Renal pelvis (tissue), 12 donors: ENCODE data around the gene CHST2. TPM values are rescaled to one million over a fixed set of nuclear protein-coding genes. Genes with fewer than 3 reads are reported as not detected.
A peak's percentile ranks its signal among the peaks of the same experiment; 100 is the strongest.
"Not testable (repeated sequence)": the region's sequence is repeated elsewhere in the genome, so short reads cannot be mapped to it uniquely, and the experiment has no call there.

Source experiments
- DNase-seq: peaks from one replicate; pipeline ENCODE4 v3.0.0-alpha.2; 2013
- long read RNA-seq, 16 experiments: transcript quantifications; one replicate each; lab custom pipeline, GENCODE V29; 2026
- polyA plus RNA-seq, 3 donors: library from polyadenylated mRNA; unstranded; fragments of 120-200 nt; gene quantifications; one replicate each; pipeline ENCODE4 v1.2.1, GENCODE V29; 2013; ENCODE audit not compliant: insufficient read length in 3 of 3

CHST2 gene
- 10 to 100 TPM; 23.7 to 39.3 (median 27.4) TPM for polyA plus RNA-seq
- long read RNA-seq, donor 1, full-length matches to known transcripts, result 12 of 24 reads
- long read RNA-seq, donor 1, partial matches to known transcripts, result 12 of 24 reads
- long read RNA-seq, donor 1, other reads (novel, unspliced or antisense), result 0 of 24 reads
- long read RNA-seq, donor 2, full-length matches to known transcripts, result 32 of 52 reads
- long read RNA-seq, donor 2, partial matches to known transcripts, result 20 of 52 reads
- long read RNA-seq, donor 2, other reads (novel, unspliced or antisense), result 0 of 52 reads
- long read RNA-seq, donor 3, full-length matches to known transcripts, result 21 of 21 reads
- long read RNA-seq, donor 3, partial matches to known transcripts, result 0 of 21 reads
- long read RNA-seq, donor 3, other reads (novel, unspliced or antisense), result 0 of 21 reads
- long read RNA-seq, donor 4, full-length matches to known transcripts, result 17 of 17 reads
- long read RNA-seq, donor 4, partial matches to known transcripts, result 0 of 17 reads
- long read RNA-seq, donor 4, other reads (novel, unspliced or antisense), result 0 of 17 reads
- long read RNA-seq, donor 5, full-length matches to known transcripts, result 6 of 6 reads
- long read RNA-seq, donor 5, partial matches to known transcripts, result 0 of 6 reads
- long read RNA-seq, donor 5, other reads (novel, unspliced or antisense), result 0 of 6 reads
- long read RNA-seq, donor 6, full-length matches to known transcripts, result 13 of 13 reads
- long read RNA-seq, donor 6, partial matches to known transcripts, result 0 of 13 reads
- long read RNA-seq, donor 6, other reads (novel, unspliced or antisense), result 0 of 13 reads
- long read RNA-seq, donor 7, full-length matches to known transcripts, result 24 of 58 reads
- long read RNA-seq, donor 7, partial matches to known transcripts, result 34 of 58 reads
- long read RNA-seq, donor 7, other reads (novel, unspliced or antisense), result 0 of 58 reads
- long read RNA-seq, donor 8, full-length matches to known transcripts, result 8 of 8 reads
- long read RNA-seq, donor 8, partial matches to known transcripts, result 0 of 8 reads
- long read RNA-seq, donor 8, other reads (novel, unspliced or antisense), result 0 of 8 reads
- long read RNA-seq, donor 9, full-length matches to known transcripts, result 17 of 17 reads
- long read RNA-seq, donor 9, partial matches to known transcripts, result 0 of 17 reads
- long read RNA-seq, donor 9, other reads (novel, unspliced or antisense), result 0 of 17 reads
- long read RNA-seq, donor 10, full-length matches to known transcripts, result 10 of 10 reads
- long read RNA-seq, donor 10, partial matches to known transcripts, result 0 of 10 reads
- long read RNA-seq, donor 10, other reads (novel, unspliced or antisense), result 0 of 10 reads
- long read RNA-seq, donor 11, full-length matches to known transcripts, result 17 of 22 reads
- long read RNA-seq, donor 11, partial matches to known transcripts, result 0 of 22 reads
- long read RNA-seq, donor 11, other reads (novel, unspliced or antisense), result 5 of 22 reads
- long read RNA-seq, donor 12, full-length matches to known transcripts, result 13 of 13 reads
- long read RNA-seq, donor 12, partial matches to known transcripts, result 0 of 13 reads
- long read RNA-seq, donor 12, other reads (novel, unspliced or antisense), result 0 of 13 reads
- long read RNA-seq, donor 13, full-length matches to known transcripts, result 6 of 30 reads
- long read RNA-seq, donor 13, partial matches to known transcripts, result 24 of 30 reads
- long read RNA-seq, donor 13, other reads (novel, unspliced or antisense), result 0 of 30 reads
- long read RNA-seq, donor 14, result 0 reads
- long read RNA-seq, donor 15, full-length matches to known transcripts, result 12 of 12 reads
- long read RNA-seq, donor 15, partial matches to known transcripts, result 0 of 12 reads
- long read RNA-seq, donor 15, other reads (novel, unspliced or antisense), result 0 of 12 reads
- long read RNA-seq, donor 16, full-length matches to known transcripts, result 14 of 14 reads
- long read RNA-seq, donor 16, partial matches to known transcripts, result 0 of 14 reads
- long read RNA-seq, donor 16, other reads (novel, unspliced or antisense), result 0 of 14 reads

- peak; percentile 84 for DNase-seq
Observed at GRCh38 chr3:143119009-143119914, at the start of gene CHST2. Gene CHST2 (plus strand): TSS chr3:143119771. CDS start chr3:143120817, 1,046 bp downstream.

DNA sequence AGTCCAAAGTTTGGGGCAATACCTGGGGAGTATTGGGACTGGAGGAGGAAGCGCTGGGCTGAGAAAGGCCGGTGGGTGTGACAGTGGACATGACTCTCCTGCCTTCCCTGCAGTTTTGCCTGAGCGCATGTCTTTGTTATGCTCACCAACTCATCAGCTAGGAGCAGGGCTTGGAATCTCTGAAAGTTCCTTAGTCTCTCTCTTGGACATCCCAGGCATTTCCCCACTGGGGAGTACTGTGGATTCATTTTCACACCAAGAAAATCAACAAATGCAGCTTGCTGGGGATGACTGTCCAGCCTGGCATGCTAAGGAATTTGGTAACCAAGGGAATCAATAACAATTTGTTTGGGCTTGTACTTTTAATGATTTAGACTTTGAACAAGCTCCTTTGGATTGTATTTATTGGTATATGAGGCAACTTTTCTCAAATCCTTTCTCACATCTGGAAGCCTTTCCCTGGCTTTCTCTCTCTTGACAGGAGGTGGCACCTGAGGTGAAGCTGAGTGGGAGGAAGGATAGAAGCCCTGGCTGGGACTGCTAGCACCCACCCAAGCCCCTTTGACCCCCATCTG is 48.5 kb upstream of the CHST2 start:
- no peak for DNase-seq

GRCh38 chr3:143071776-143072175 is 47.8 kb upstream of the CHST2 start:
- no peak for DNase-seq

DNA sequence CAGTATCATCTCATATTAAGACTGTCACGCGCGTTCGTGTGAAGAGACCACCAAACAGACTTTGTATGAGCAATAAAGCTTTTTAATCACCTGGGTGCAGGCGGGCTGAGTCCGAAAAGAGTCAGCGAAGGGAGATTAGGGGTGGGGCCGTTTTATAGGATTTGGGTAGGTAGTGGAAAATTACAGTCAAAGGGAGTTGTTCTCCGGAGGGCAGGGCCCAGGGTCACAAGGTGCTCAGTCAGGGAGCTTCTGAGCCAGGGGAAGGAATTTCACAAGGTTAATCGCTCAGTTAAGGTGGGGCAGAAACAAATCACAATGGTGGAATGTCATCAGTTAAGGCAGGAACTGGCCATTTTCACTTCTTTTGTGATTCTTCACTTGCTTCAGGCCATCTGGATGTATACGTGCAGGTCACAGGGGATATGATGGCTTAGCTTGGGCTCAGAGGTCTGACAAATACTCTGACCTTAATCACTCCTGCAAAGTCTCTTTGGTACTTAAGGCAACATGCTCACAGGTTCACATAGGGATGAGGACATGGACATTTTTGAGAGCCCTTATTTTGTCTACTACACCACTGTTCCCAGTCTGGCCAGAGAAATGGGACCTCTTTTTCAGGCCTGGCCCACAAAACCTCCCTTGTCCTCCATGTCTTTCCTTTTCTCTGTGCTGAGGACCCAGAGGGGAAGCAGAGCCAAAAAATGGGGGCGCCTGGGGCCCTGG is 47.1 kb upstream of the CHST2 start:
- not testable (repeated sequence) for DNase-seq

GRCh38 chr3:143073541-143073940 is 46.0 kb upstream of the CHST2 start:
- DNase-seq, result not testable (repeated sequence)

- DNase-seq, result not testable (repeated sequence)
Observed at GRCh38 chr3:143073983-143074382, 45.6 kb upstream of the CHST2 start.

DNA sequence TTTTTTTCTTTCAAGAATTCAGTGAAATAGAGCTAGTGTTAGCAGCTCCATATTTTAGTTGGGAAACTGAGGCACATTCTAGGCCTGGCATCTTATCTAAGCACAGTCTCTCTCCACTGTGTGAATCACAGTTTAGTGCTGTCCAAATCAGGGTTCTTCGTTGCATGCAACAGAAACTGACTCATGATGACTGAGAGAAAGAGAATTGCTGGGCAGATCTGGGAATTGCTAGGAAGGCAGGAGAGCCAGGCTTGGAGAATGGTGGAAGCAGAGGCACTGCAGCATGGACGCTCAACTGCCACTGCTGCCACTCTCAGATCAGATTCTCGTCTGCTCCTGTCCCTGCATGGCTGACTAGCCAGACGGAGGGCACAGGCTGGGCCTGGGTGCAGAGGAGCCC is 40.7 kb upstream of the CHST2 start:
- DNase-seq, result no peak

DNA sequence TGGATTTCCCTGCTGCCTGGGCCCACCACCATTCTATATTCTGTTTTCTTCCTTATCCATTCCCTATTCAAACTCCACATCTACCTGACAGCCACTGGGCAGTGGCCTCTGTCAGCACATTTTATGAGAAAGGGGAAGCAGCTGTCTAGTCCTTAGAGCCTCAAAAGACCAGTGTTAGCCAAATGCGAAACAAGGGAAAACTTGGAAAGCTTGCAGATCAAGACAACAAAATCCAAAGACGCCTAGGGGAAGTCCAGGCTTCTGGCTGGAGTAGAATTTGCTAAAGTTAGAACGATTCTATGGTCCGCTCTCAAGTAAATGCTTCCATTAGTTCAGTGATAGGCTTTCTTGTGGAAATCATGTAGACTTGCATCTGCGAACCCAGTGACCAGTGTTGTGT is 39.4 kb upstream of the CHST2 start:
- DNase-seq, result no peak

GRCh38 chr3:143081365-143081764 is 38.2 kb upstream of the CHST2 start:
- DNase-seq, result no peak

DNA sequence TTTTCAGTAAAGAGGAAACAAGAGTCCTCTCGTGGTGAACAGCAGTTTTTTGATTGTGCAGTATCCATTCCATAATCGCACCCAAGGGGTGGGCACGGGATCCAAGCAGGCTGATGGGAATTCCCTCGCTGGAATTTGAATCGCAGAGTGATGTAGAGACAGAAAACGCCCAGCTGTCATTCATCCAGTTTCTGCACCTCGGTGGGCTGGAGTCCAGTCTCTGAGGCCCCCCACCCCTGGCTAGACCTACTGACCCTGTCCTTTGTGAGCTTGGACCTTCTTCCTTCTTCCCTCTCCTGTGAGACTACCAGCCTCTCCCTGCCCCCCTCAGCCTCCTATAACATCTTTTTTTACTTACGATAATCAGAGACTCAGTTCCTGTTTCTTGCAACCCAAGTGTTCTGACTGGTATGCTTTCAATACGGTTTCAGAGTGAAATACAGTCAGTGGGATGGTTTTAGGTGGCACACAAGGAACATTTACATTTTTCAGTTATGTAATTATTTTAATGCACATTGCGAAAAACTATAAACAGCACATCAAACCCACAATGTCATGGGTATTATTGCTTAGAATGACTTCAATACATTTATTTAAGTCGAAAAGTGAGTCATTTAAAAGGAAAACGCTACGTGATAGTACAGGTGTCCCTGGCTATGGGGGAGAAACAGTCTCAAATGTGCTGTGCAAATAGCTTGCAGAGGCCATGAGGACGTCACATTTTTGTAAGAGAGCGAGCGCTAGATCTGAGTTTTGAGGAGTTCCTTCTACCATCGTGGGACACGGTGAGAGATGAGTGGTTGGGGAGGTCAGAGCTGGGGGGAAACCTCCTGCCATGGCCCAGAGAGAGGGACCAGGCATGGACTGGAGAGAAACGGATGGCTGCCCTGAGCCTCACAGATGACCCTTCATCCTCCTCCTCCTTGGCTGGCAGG is 37.5 kb upstream of the CHST2 start:
- DNase-seq, result no peak

- DNase-seq, result no peak
Observed at GRCh38 chr3:143083781-143084180, 35.8 kb upstream of the CHST2 start.

DNA sequence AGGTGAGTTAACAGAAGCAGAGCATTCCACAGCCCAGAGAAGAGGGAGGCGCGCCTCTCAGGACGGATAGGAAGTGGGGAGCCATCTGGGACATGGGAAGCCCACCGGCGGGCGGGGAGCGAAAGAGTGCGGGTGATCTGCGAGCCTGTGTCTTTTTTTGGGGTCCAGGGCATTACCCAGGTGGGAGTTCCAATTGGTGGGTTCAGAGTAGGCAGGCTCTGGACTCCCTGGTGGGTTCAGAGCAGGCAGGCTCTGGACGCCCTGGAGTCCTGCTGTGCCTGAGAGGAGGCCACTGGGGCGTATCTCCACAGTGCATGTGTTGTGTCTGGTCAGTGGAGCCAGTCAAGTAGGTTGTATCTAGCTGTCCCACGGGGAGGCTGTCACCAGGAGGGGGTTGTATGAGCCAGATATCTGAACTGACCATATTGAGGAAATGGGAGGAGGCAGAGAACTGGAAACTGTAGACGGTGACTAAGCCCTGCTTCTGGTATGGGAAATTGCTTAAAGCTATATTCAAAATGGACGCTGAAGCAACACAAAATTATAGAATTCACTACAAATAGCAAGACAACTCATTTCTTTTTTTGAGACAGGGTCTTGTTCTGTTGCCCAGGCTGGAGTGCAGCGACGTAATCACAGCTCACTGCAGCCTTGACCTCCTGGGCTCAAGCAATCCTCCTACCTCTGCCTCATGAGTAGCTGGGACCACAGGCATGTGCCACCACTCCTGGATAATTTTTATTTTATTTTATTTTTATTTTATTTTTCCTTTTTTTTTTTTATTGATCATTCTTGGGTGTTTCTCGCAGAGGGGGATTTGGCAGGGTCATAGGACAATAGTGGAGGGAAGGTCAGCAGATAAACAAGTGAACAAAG is 34.5 kb upstream of the CHST2 start:
- no peak for DNase-seq

- DNase-seq, result no peak
Observed at GRCh38 chr3:143088835-143089234, 30.7 kb upstream of the CHST2 start.

DNA sequence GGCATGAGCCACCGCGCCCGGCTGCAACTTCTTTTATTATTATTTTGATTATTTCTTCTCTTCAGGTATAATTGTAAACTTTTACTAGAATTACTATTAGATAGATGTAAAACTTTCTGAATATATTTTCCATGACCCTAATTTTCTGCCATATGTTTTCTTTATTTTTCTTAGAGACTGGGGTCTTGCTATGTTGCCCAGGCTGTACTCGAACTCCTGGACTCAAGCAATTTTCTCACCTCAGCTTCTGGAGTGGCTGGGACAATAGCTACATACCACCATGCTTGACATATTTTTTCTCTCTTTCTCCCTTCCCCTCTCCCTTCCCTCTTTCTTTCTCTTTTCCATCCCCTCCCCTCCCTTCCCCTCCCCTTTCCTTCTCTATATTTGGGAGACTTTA is 29.6 kb upstream of the CHST2 start:
- no peak for DNase-seq

GRCh38 chr3:143090486-143090885 is 29.1 kb upstream of the CHST2 start:
- DNase-seq, result no peak
